ENCODE measurements around the gene XPO5. TPM values are rescaled to one million over a fixed set of nuclear protein-coding genes. Genes with fewer than 3 reads are reported as not detected.

XPO5 gene
- total RNA-seq: 24.2 and 28.2 TPM in 2 replicates

DNA sequence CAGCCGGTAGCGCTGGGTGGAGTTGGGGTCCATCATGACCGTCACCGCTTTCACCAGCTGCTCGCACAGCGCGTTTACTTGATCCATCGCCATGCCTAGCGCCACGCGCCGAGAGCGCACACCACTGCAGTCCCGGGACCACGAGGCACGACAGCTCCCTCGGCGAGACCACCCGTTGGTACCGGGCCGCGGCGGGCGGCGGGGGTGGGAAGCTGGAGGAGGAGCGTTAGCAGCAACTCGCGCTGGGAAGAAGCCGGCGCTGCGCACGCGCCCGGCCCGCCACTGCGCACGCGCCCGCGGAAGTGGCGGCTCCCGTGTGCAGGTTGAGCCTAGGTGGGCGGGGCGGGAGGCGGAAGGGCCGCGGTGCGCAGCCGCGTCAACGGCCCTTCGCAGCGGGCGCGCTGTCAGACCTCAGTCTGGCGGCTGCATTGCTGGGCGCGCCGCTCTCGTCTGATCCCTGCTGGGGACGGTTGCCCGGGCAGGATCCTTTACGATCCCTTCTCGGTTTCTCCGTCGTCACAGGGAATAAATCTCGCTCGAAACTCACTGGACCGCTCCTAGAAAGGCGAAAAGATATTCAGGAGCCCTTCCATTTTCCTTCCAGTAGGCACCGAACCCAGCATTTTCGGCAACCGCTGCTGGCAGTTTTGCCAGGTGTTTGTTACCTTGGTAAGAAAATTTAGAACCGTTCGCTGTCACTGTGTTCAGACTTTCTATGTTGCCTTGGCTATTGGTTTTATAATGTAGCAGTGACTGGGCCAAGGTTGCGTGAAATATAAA lies at the start of gene XPO5, which contains the start of gene POLH:
TSS of gene XPO5 (minus strand) at position 267 of the 780 bp plus-strand sequence. CDS start at position 93, 174 bp downstream.
TSS of gene POLH (plus strand) at position 414 of the 780 bp plus-strand sequence. CDS start 6,135 bp downstream, outside the sequence.

DNA sequence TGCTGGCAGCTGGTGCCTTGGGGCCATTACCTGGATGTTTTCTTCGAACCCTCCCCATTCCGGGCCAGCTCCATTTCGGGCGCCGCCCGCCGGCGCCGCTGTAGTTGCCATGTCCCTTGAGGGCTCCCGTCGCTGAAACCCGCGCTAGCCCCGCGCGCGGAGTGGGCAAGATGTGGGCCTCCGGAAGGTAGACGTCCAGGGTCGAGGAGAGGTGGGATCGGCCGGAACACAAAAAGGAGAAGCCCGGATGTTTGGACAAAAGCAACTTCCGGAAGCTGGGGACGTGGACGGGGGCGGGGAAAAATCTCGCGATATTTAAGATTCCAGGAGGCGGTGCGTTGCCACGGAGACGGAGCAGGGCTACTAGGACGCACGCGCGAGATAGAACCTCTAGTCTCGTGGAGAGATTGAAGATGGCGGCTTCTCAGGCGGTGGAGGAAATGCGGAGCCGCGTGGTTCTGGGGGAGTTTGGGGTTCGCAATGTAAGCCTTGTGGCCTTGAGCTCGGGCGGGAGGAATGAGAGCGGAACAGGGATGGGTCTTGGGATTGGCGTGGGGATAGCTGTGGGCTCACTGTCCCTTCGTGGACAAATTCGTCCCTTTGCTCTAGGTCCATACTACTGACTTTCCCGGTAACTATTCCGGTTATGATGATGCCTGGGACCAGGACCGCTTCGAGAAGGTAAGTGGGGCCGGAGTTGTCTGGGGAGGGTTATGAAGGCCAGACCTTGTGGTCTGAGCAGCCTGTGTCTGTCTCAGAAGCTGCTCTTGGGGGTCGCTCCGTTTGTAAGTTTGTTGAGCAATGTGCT lies 58.9 kb downstream of the XPO5 start, which contains the start of the genes POLR1C and YIPF3:
TSS of gene POLR1C (plus strand) at position 393 of the 808 bp plus-strand sequence. CDS start at position 414, 21 bp downstream.
TSS of gene YIPF3 (minus strand) at position 230 of the 808 bp plus-strand sequence. CDS start at position 111, 119 bp downstream.

DNA sequence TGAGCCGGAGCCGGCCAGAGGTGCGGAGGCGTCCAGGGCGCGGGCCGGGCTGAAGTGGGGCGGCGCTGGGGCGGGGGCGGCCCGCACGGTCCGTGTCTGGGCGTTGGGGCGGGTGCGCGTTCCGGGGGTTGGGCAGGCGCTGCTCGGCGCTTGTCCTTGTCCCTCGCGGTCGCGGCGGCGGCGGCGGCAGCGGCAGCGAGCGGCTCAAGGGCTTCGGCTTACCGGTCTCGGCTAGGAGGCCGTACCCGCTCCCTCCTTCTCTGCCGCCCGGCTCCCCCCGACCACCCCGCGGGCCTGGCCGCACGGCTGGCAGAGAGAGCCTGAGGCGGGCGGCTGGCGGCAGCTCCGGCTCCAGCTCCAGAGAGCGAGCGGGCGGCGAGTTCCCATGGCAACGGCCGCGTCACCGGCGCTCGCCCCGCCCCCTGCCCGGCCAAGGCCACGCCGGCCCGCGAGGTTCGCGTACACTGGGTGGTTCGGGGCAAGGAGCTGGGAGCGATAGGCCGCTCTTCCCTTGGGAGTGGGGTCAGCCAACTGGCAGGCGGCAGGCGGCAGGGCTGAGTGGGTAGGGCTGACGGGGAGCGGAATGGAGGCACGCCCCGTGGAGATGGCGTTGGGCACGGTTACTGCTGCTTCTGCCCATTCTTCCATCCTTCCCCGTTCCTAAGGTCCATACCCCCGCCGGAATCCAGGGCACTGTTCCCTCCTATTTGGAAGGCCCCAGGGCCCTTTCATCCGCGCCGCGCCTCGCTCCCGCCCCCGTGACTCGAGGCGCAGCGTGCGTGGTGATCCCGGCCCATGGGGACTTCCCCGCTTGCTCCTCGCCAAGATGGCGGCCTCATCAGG lies 65.6 kb downstream of the XPO5 start, which contains the start of gene LRRC73:
TSS of gene LRRC73 (minus strand) at position 363 of the 843 bp plus-strand sequence. CDS start 561 bp downstream, outside the sequence.

DNA sequence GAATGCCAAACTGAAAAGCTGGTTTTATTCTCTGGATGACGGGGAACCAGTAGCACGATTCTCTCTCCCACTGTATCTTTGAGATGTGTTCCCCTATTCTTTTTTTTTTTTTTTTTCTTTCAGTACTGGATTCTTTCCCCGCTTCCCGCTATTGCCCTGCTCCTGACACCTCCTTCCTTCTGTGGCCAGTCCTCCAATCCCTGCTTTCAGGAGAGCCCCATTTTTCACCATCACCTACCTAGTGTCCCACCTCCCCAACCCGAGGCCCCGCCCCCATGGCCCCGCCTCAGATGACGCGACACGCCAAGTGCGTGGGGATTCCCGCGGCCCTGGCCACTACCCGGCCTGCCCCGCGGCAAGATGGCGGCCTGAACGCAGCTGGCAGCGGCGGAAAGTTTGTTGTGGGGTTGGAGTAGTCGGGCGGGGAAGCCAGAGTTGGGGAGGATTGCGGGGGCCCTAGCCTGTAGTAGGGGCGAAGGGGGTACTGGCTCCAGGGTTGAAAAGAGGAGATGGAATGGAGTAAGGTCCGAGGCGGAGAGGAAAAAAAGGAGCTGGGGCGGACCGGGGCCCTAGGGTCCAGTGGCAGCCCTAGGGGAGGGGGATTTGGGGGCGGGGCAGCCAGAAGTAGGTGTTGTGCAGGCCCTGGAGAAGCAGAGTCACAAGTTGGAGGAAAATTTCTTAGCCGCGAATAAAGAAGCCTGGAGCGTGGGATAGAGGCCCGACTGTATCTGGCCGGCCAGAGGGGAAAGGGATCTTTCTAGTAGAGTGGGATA lies 98.4 kb downstream of the XPO5 start, which contains the start of gene TJAP1:
TSS of gene TJAP1 (plus strand) at position 336 of the 773 bp plus-strand sequence. CDS start 21,432 bp downstream, outside the sequence.

Other genes starting within 250 kb of the XPO5 start
- 4.4 and 6.1 TPM in 2 replicates for gene ZNF318, start 206.4 kb downstream of the XPO5 start, total RNA-seq
- gene ABCC10, start 148.5 kb downstream of the XPO5 start, total RNA-seq: 17.0 and 17.3 TPM in 2 replicates
- gene DLK2, start 120.5 kb downstream of the XPO5 start, total RNA-seq: 11.9 and 21.3 TPM in 2 replicates
- gene TJAP1, start 98.5 kb downstream of the XPO5 start, total RNA-seq: 13.2 and 15.1 TPM in 2 replicates
- gene LRRC73, start 65.7 kb downstream of the XPO5 start, total RNA-seq: 0.05 and 0.21 TPM in 2 replicates
- 75.1 and 91.6 TPM in 2 replicates for gene YIPF3, start 59.1 kb downstream of the XPO5 start, total RNA-seq
- 34.1 and 38.8 TPM in 2 replicates for gene POLR1C, start 58.9 kb downstream of the XPO5 start, total RNA-seq
- gene POLH, start 147 bp upstream of the XPO5 start, total RNA-seq: 14.4 and 22.1 TPM in 2 replicates
- gene GTPBP2, start 53.2 kb upstream of the XPO5 start, total RNA-seq: 22.1 and 28.0 TPM in 2 replicates
- gene MAD2L1BP, start 59.8 kb upstream of the XPO5 start, total RNA-seq: 16.3 and 31.5 TPM in 2 replicates
- gene RSPH9, start 69.0 kb upstream of the XPO5 start, total RNA-seq: 0.14 and 0.23 TPM in 2 replicates
- gene MRPS18A, start 111.8 kb upstream of the XPO5 start, total RNA-seq: 68.5 and 69.6 TPM in 2 replicates
- 79.4 and 102 TPM in 2 replicates for gene VEGFA, start 194.2 kb upstream of the XPO5 start, total RNA-seq

Measured in airway epithelial cell (primary cell).